GM19452 (cell line): ENCODE measurements around the gene FBXL16.

Source experiments
- ATAC-seq: cut with Tn5 transposase; IDR thresholded peaks from one replicate; pipeline ENCODE4 v1.9.1; 2021; ENCODE audit not compliant: unreplicated experiment

Gene FBXL16

DNA sequence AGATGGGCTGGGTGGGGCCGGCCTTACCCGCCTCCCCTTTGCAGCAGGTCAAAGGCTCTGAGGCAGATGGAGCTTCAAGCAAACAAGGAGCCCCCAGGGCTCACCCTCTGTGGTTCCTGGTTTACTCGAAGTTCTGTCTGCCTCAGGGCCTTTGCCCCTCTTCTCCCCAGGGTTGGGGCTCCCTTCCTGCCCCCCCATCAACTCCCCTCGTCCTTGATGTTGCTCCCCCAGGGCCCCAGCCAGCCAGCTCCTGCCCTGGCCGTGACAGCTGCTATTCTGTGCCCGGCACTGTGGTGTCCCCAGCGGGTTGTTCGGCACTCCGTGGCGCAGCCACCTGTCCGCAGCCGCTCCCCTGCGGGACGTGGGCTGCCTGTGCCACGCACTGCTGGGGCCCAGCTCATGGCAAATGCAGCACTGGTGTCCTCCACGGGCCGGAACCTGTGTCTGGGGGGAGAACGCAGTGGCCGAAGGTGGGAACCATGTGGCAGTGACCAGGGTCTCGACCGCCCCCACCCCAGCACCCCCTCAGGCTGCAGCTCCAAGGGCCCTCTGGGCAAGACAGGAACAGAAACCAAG lies 5.0 kb upstream of the FBXL16 start:
- ATAC-seq, result no peak

DNA sequence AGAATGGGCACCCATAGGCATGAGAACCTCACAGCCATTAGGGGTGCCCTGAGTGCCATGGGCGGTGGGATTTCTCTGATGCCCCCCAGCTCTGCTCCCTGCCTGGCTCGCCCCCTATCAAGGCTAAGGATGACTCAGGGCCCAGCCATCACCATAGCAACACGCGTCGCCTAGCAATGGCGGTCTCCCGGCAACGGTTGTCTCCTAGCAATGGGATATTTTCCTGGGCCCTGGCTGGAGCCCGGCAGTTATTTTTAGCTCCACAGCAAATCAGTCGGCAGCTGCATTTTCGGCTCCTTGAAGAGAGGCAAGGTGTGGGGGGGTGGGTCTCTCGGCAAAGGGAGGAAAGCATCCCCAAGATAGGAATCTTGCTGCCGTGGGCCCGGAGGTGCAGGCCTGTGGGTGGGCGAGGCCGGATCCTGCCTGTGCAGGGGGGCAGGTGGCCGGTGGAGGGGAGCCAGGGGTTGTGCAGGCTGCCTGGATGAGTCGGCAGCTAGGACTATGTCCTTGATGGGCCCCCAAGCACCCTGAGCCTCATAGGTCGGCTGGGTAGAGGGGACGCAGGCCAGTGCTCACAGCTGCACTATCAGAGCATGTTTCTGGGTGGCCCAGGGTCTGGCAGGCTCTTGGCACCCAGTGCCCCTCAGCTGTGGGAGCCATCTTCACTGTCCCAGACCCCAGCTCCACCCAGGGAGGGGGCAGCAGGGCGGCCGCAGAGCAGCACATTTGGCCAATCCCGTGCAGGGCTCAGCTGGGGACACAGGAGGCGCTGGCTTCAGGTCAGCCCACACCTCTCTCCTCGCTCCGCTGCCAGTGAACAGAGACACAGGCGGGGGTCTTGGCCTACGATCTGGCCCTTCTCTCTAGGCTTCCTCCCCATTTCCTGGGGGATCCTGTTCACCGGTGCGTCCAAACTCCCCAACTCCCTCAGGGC lies 4.2 kb upstream of the FBXL16 start:
- no peak for ATAC-seq

DNA sequence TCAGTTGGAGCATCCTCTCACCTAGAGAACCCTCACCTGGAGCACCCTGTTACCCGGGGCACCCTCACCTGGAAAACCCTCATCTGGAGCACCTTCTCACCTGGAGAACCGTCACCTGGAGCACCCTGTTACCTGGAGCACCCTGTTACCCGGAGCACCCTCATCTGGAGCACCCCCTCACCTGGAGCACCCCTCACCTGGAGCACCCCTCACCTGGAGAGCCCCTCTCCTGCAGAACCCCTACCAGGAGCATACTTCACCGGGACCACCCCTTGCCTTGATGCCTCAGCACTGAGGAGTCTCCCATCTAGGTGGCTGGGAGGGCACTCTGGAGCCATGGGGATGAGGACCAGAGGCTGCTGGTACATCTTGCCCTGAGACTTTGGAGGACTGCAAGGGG lies 3.4 kb upstream of the FBXL16 start:
- ATAC-seq, result no peak

DNA sequence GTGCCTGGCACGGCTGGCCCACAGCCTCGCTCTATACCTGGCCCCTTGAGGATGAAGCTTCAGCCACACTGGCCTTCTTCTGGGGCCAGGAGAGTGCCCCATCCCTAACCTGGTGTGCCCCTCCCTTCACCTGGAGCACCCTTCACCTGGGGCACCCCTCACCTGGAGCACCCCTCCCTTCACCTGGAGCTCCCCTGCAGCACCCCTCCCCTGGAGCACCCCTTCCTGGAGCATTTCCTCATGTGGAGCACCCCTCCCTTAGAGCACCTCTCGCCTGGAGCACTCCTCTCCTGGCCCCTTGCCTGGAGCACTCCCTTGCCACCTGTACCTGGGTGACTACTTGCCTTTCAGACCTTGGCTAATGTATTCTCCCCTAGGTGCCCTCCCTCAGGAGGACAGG lies 2.4 kb upstream of the FBXL16 start:
- no peak for ATAC-seq

DNA sequence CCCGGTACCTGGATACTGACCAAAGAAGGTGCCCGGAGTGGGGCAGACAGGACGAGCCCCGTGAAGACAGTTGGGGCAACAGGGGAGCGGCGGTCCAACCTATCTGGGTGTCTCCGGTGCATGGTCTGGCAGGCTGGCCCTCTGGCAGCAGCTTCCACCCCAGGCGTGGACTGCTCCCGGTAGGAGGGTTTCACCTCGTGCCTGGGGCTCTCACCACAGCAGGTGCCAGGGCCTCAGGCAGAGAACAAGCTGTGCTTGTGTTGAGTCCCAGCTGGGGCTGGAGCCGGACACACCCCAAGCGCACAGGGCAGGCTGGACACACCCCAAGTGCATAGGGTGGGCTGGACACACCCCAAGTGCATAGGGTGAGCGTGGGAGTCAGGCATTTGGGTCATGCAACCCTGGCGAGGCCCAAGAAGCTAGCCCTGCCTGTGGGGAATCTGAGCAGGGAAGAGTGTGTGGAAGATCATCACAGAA lies 1.5 kb upstream of the FBXL16 start:
- ATAC-seq, result no peak

DNA sequence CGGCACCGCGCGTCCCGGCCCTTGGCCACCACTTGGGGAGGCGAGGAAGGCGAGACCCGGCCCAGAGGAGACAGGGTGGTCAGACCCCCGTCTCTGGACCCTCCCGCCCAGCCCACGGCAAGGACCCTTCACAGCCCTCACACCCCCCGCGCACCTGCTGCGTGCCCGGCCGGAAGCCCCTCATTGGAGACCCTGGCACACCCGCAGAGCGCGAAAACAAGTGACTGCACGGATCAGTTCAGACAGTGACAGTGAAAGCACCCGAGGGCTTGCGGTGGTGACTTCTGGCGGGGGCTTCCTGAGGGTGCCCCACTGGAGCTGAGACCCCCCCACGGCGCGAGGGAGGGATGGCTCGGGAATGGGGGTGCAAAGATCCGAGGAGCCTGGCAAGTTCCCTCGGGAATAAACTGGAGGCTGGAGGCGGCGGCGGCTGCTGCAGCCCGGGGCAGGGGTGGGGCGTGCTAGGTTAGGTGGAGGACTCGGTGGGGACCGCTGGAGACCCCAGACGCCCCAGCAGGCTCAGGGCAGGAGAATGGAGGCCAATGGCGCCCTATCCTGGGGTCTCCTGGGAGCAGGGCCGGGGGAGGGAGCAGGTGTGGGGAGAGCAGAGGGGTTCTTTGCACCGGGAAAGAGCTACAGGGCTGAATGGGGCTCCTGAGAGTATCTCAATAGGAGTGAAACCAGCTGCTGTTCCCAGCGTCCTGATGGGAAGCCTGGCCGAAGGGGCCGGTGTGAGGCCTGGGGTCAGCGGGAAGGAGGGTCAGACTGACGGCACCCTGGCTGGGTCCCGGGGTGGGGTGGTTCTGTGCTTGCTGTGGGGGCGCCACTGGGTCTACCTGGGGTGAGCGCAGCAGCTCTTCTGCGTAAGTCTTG lies 824 bp upstream of the FBXL16 start:
- no peak for ATAC-seq

DNA sequence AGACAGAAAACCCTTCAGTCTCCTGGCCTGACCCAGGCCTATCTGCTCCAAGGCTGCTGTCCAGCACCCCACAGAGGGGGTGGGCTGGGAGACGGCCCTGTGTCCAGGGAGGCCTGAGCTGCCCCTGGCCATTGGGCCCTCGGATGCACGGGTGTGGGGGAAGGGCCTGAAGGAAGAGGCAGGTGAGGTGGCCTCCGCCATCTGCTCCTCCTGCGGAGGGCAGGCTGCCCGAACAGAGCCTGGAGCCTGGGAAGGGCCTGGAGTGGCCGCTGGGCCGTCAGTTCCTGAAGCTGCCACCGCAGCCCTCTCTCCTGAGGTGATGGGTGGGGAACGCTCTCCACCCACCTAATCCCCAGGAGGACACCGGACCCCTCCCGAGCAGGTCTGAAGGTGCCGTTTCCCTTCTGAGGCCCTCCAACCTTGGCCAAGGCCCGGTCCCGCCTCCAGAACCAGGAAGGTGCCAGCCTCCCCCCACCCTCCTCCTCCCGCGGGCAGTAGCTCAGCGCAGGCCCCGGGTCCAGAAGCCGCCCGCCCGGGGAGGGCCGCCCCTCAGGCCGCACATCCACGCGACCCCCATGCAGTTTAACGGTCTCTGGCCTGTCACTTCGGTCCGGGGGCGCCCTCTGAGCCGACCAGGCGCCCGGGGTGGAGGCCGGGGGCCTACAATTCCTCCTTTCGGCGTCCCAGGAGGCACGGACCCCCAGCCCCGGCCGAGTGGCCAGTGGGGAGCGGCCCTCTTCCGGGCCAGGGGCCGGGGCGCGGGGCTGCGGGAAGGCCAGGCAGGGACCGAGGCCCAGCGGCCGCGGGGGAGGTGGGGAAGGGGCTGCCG lies 835 bp downstream of the FBXL16 start:
- ATAC-seq, result no peak

DNA sequence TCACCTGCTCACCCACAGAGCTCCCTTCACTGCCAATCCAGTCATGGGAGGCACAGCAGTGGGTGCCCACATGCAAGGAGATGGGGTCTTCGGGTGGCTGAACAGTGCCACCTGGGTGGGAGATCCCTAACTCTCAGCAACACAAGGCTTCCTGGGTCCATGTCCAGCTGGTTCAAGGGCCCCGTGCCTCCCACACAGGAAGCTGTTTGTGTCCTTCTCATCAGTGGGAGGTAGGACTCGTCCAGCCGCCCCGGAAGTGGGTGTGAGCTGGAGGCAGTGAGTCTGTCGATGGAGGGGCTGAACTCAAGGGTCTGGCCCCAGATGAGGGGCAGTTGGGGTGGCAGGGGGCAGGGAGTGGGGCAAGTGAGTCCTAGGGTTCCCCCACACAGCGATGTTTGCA lies 1.6 kb downstream of the FBXL16 start:
- no peak for ATAC-seq

DNA sequence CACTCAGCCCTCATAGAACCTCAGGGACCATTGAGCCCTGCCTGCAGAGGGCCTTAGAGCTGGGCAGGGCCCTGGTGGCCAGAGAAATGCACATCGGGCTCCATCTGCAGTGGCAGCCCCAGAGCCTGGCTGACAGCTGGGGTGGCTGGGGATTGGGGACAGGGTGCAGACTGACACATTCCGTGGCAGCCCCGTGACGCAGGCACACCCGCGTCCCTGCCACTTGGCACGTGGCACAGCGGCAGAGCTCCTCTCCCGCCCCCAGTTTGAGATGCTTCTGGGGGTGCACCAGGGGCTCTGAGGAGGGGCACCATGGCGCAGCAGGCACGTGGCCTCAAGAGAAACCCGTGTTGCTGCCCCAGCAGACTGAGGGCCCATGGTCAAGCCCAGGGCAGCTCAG lies 2.2 kb downstream of the FBXL16 start:
- no peak for ATAC-seq

DNA sequence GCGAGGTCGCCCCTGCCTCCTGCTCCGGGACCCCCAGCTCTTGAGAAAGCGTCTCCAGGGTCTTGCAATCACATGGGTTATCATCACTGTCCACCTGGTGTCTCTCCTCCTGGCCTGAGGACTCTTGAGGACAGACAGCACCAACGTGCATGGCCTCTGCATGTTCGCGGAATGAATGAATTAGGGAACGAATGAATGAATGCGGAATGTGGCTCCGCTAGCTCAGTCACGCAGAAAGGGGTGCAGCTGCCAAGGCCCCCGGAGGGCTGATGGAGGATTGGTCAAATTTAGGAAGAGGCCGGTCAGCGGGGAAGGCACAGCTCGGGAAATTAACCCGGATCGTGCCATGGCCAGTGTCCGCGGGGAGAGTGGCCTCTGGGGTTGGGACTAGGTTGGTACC lies 3.3 kb downstream of the FBXL16 start:
- ATAC-seq, result no peak

DNA sequence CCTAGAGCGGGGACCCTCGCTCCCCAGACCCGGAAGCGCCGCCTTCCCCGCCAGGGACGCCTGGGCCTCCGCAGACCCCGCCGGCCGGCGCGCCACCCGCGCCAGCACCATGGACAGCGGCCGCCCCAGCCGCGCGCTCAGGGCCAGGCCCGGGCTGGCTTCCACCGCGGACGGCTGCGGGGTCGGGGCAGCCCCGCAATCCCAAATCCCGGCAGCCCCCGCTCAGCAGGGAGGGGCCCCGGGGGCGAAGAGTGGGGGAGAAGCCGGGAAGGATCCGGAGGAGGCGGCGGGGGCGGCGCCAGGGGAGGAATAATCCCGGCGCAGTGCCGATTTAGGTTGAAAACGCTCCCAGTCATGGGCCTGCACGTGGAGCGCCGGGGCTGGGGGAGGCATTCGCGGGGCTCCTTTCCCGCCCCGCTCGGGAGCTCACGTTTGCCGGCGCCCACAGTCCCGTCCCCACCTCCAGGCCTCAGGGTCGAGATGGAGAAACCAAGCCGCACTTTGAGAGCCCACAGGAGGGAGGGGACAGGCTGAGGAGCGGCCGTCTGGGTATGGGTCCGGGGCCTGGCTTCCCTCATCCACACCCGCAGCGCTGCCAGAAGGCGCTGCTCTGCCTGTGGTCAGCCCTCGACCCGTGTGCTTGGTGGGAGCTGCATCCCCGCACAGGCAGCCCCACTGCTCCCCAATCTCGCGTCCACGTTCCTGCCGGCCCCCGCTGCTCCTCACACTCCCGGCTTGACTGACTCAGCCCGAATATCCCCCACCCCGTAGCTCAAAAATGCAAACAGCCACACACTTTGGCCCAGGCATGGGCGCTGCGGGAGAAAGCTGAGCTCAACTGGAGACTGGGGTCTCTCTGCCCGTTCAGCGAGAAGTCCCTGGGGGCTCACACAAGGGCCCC lies 4.7 kb downstream of the FBXL16 start:
- no peak for ATAC-seq

DNA sequence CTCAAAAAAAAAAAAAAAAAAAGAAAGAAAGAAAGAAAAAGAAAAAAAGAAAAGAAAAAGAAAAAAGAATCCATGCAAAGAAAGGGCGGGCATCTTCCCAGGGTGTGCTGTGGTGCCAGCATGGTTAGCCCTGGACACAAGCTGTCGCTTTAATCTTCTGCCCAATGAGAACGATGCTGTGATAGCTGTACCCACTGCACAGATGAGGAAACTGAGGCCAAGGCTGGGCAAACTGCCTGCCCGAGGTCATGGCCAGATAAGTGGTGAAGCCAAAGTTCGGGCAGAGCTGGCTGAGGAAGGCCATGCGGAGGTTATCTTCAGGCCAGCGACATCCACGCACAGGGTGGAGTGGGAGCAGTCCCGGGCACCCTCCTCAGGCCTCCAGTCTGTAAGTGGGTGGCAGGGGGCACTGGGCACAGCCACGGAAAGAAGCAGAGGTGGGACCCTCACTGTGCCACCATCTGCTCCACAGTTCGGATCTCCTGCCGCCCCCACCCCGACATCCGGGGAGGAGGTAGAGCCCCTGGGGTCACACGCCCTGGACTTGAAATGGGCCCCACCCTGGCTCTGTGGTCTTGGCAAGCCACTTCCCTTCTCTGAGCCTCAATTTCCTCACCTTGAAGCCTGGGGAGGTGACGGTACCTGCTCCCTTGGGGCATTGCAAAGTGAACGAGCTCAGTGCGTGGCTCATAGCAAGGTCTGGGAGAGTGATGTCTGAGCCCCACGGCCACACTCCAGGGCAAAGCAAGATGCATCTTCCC lies 6.5 kb downstream of the FBXL16 start:
- no peak for ATAC-seq

DNA sequence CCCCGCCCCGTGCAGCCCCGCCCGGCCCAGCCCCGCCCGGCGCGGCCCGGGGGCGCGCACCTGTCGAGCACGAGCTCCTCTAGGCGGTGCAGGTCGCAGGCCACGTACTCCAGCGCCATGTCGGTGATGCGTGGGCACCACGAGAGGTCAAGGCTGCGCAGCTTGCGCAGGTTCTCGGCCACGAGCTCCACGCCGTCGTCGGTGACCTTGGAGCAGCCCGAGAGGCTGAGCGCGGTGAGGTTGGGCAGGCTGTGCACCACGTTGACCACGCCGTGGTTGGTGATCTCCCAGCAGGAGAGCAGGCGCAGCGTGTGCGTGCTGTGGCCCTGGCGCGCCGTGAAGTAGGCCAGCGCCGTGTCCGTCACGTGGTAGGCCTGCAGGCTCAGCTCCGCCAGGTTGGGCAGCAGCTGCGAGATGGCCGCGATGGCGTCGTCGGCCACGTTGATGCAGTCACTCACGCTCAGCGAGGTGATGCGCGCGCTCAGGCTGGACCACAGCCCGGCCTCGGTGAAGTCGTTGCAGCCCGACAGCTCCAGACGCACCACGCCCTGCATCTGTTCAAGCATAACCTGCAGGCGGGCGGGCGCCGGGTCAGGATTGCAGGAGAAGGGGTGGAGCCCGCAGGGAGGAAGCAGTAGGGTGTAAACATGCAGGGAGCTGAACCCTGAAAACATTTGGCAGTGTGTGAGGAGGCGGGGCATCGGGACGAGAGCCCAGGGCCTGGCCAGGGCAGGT lies 10.1 kb downstream of the FBXL16 start:
- no peak for ATAC-seq

DNA sequence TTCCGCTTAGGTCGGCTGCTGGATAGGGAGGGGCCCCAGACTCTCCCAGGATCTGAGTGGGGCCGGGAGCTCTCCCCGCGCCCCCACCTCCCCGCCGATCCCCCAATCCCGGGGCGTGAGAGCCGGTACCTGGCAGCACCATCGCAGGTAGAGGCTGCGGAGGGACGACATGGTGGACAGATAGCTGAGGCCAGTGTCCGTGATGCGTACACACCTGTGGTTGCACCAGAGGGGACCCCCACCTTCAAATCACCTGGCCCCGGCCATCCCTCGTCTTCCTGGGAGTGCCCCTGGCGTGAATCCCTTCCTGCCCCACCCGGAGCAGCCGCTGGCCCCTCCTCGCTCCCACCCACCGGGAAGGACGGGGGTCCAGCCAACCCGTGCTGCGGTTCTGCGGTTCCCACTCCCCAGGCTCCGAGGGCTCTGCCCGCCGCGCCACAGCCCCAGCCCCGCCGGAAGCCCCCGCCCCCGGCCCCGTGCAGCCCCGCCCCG lies 10.7 kb downstream of the FBXL16 start:
- ATAC-seq, result no peak

DNA sequence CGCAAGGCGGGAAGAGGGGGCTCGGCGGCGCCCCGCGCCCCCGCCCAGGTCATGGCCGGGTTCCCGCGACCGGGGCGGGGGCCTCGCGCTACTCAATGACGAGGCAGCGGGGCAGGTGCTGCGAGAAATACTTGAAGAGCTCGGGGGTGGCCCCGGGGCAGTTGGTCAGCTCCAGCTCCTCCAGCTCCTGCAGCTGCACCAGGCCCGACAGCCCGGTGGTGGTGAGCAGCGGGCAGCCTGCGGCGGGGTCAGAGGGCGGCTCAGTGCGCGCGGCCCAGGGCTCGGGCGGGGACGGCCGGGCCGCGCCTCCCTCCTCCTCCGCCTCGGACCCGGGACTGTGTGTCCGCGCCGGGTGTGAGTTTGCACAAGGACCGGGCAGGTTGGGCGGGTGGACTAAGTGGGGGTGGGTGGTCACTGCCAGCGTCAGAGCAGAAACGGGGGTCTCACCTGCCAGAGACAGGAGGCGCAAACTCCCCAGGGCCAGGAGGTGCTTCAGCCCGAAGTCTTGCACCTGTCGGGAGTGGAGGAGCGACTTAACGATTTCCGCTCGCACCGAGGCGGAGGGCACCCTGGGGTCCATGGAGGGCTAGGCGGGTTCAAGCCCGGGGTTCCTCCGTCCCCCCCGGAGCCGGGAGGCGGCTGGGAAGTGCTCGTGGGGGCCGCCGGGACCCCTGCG lies 11.3 kb downstream of the FBXL16 start:
- no peak for ATAC-seq

DNA sequence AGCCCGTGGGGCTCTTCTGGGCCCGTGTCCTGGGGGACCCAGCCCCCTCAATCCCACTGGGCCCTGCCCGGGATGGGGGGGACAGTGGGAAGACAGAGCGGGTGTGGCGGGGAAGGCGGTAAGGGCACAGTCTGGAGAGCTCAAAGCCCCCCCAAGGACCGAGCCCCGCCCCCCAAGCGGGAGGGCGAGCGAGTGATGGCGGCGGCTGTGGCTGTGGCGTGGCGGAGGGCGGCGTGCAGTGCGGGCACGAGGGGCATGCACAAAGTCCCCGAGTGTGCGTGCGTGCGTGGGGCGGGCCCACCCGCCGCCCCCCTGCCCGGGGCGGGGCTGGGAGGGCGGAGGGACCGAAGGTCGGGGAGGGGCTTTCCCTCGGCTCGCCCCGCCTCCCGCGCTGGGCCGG lies 11.8 kb downstream of the FBXL16 start:
- ATAC-seq, result no peak

DNA sequence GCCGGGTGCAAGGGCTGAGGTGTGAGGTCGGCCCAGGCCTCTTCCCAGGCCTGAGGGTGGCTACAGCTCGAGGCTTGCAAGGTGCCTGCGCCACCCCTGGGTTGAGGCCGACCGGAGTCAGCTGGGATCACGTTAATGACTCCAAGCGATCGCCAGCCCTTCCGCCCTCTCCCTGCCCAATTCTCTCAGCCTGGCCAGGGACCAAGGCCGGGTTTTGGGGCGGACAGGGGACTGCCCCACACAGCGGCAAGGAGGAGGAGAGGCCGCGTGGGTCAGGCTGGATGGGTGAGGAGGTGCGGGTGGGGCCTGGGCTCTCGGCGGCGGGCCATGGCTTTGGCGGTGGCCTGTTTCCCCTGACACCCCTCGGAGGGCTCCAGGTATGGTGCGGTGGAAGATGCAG lies 12.2 kb downstream of the FBXL16 start:
- ATAC-seq, result no peak
